Fibroblast of villous mesenchyme (primary cell): ENCODE results near the gene ENGASE. TPM values are rescaled to one million over a fixed set of nuclear protein-coding genes. Genes with fewer than 3 reads are reported as not detected.

Source experiments
- DNase-seq: peaks from one replicate; pipeline ENCODE4 v3.0.0-alpha.2; 2010; ENCODE audit warnings: low read depth
- H3K4me3 ChIP-seq: 2 replicates; pipeline ENCODE4 v1.5.1; 2011; ENCODE audit warnings: low read depth, mild to moderate bottlenecking, low read length
- CTCF ChIP-seq: IDR thresholded peaks from 2 replicates; pipeline ENCODE4 v1.5.1; 2012; ENCODE audit warnings: low read depth, mild to moderate bottlenecking, low read length; ENCODE audit not compliant: insufficient read depth
- total RNA-seq: library from RNA; depleted of rRNA; stranded (reverse); fragments of >200 nt; gene quantifications from 2 replicates; pipeline ENCODE4 v1.2.3, GENCODE V29; 2012

ENGASE gene
- total RNA-seq, 1 donor = 11.2 TPM

GRCh38 chr17:79115487-79115886 is 40.9 kb downstream of the ENGASE start:
- no peak overlapping the region for H3K4me3 ChIP-seq
- no peak for DNase-seq
- no peak for TF ChIP-seq CTCF

- TF ChIP-seq CTCF = no peak
- DNase-seq = no peak
Measured at GRCh38 chr17:79116575-79117368, 42.1 kb downstream of the ENGASE start.

GRCh38 chr17:79117905-79118487 is 43.4 kb downstream of the ENGASE start:
- no peak overlapping the region for H3K4me3 ChIP-seq
- TF ChIP-seq CTCF = no peak
- no peak for DNase-seq

More at GRCh38 chr17:79116575-79117368, 42.1 kb downstream of the ENGASE start:
- H3K4me3 ChIP-seq = no peak overlapping the region

GRCh38 chr17:79118924-79119323 is 44.3 kb downstream of the ENGASE start:
- no peak for DNase-seq
- no peak overlapping the region for H3K4me3 ChIP-seq
- TF ChIP-seq CTCF = no peak

GRCh38 chr17:79120259-79120658 is 45.6 kb downstream of the ENGASE start:
- H3K4me3 ChIP-seq = no peak overlapping the region

GRCh38 chr17:79123988-79124387 is 49.4 kb downstream of the ENGASE start:
- no peak for TF ChIP-seq CTCF
- H3K4me3 ChIP-seq = no peak overlapping the region

More at GRCh38 chr17:79120259-79120658, 45.6 kb downstream of the ENGASE start:
- TF ChIP-seq CTCF = no peak
- no peak for DNase-seq

More at GRCh38 chr17:79123988-79124387, 49.4 kb downstream of the ENGASE start:
- DNase-seq = no peak
